NCI-H2227 (cell line): Measurements from ENCODE around the gene MBIP.
A peak's percentile ranks its signal among the peaks of the same experiment; 100 is the strongest.
"Not testable (repeated sequence)": the region's sequence is repeated elsewhere in the genome, so short reads cannot be mapped to it uniquely, and the experiment has no call there.

Experiments used
- DNase-seq: peaks from one replicate; lab custom pipeline; 2025; ENCODE audit not compliant: unreplicated experiment; lab: John Stamatoyannopoulos, UW

Gene MBIP, protein sequence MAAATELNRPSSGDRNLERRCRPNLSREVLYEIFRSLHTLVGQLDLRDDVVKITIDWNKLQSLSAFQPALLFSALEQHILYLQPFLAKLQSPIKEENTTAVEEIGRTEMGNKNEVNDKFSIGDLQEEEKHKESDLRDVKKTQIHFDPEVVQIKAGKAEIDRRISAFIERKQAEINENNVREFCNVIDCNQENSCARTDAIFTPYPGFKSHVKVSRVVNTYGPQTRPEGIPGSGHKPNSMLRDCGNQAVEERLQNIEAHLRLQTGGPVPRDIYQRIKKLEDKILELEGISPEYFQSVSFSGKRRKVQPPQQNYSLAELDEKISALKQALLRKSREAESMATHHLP

DNA sequence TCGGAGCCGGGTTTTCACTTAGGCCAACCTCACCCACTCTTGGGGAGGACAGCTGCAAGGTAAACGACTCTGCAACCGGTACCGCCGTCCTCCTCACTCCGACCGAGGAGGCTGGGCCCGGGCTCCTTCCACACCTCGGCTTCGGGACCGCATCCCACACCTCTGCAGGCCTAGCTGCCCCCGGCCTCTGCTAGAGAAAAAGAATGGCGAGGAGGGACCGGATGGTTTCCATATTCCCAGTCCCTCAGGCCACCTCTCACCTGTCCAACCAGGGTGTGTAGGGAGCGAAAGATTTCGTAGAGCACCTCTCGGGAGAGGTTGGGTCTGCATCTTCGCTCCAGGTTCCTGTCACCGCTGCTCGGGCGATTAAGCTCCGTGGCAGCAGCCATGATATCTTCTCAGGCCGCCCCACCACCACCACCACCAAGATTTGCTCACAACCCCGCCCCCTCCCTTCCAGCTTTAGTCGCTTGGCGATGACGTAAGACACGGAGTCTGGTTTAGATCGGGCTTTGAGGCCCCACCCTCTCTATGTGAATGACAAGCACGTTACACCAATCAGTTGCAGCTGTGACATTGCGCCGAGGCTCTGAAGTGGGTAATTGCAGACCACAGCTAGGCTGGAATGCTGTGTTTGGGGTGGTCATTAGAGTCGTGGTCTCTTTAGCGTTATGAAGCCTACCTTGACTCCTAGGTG lies at the start of gene MBIP:
Gene MBIP, minus strand, starts transcription at position 438 of the 697 bp plus-strand sequence. Its CDS starts 49 bp downstream, at position 389.
- DNase-seq = peak; percentile 97

DNA sequence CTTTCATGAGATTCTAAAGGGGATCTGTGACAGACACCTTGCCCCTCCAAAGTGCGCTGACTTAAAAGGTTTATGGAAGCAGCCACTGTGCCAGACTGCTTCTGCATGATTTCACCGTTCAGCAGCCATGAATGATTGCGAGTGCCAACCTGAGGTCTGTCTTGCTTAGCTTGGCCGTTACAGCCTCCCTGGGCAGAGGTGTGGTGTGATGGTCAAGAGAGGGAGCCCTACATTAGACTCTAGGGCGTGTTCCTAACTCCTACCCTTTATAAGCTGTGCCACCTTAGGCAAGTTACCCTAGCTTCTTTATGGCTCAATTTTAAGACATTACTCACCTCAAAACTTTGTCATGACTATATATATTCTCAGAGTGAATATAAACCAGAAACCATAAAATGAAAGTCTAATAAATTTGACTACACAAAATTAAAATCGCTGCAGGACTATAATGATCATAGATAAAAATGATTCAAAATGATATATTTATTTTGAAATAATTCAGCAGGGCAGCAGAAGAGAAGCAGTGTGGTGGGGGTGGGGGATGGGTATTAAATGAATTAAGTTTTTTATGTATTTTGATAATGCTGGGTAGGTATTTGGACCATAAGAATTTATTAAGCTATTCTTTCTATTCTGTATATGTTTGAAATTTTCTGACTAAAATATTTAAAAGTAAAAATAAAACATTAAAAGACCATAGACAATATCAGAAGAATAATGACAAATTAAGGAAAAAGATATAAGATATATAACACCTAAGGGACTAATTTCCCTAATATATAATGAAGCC lies 47.7 kb upstream of the MBIP start:
- no peak for DNase-seq

DNA sequence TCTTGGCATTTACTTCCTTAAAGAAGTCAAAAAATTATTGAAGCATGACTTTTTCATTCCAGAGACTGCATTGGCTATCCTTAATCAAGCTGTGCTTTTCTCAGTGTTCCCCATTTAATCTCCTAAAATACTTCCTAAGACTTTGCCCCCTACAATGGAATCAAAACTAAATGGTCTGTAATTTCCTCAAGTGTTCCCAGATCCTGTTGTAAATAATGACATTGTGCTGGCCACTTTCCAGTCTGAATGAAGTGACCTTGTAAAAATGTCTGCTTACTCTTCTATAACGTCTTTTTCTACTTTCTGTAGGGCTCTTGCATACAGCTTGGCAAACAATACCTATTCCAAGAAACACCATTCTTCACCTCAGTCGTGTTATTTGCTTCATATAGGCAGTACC lies 45.3 kb upstream of the MBIP start:
- DNase-seq = peak; percentile 8

DNA sequence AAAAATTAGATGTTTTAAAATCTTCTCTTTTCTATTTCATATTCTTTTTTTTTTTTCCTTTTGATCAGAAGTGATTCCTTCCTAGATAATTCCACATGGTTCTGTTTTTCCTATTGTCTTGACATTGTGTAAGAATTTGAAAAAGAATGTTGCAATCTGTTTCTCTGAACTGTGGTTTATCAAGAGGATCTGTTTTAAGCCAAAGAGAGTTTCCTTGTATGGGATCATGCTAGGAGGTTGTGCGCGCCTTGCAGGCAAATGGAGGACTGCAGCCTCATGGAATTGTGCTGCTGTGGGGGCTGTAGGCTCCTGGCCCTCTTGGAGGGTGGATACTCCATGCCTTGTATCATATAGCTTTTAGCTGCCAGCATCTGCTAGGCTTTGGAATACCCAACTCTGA lies 43.3 kb upstream of the MBIP start:
- DNase-seq = no peak

DNA sequence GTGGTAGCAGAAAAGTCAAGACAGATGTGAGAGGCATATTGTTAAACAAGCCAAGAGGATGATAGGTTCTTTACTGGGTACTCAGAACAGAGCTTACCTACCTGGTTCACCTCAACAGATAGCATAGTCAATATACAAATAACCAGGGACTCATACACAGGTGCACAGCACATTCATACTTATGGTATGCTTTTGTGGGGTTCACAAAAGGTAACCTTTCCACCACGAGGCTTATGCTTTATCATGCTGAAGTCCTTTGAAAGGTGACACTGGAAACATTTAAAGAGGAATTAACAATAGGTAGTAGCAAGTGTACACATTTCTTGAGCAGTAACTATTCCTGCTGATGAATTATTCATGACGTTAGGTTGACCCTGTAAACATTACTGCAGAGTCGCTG lies 42.2 kb upstream of the MBIP start:
- no peak for DNase-seq

DNA sequence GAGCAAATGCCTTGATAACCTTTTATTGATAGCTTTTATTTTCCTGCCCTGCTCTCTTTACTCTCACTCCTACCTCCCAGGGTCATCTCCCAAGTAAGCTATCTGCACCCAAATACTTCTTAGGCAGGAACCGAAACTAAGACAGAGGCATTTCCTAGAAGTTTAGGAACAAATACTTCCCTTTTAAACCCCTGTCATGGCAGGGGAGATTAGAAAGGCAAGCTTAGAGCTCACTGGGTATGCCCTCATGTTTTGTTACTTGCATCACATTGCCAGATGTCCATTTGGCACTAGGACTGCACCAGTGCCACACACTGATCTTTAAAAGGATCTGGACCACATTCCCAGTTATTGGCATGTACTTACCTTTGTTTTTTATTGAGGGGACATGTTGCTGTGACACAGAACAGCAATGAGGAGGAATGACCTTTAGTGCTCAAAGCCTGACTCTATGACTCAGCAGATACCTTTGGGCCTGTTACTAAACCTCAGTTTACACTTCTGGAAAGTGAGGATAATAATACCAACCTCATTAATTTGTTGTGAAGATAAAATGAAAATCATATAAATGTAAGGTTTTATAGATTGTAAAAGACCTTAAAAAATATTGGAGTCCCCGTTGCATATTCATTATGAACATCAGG lies 40.9 kb upstream of the MBIP start:
- DNase-seq = no peak

DNA sequence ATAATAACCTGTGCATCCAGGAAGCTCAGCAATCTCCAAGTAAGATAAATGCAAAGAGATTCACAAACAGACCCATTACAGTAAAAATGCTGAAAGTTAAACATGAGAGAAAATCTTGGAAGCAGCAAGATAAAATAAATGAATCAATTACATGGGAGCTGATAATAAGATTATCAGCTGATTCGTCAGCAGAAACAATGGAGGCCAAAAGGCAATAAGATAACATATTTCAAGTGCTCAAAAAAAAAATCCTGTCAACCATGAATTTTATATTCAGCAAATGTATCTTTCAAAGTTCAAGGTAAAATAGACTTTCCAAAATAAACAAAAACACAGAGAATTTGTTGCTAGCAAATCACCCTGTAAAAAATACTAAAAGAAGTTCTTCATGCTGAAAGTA lies 36.4 kb upstream of the MBIP start:
- DNase-seq = no peak

DNA sequence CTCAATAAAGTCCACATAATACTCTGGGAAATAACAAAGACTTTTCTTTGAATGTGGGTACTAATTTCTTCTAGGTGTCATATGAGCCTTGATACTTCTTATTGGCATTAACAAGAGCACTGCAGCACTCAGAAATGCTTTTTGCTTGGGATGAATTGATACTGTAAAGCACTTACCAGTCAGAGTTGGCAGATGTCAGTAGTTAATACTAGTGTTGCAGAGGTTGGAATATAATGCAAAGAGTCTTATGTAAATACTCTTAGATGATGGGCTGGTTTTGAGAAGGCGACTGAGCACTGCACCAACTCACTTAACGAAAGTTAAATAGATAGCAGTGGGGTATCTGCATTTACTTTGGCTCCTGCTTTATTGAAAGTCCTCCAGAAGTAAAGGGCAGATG lies 25.6 kb upstream of the MBIP start:
- peak; percentile 56 for DNase-seq

DNA sequence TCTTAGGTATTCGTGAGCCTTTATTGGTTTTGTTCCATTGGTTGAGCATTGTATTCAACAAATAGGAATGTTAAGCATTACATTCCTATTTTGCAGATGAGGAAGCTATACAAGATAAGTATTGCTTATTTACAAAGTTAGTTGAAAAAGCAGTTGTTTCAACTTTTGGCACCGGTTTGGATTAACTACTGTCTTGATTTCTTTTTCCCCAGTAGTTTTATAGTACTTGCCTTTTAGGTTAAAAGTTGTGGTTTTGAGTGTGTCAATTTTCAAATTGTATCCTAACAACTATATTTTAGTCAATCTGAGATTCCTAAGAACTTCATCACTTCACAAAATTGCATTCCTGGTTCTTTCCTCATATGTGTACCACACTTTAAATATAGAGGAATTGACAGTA lies 23.8 kb upstream of the MBIP start:
- DNase-seq = no peak

DNA sequence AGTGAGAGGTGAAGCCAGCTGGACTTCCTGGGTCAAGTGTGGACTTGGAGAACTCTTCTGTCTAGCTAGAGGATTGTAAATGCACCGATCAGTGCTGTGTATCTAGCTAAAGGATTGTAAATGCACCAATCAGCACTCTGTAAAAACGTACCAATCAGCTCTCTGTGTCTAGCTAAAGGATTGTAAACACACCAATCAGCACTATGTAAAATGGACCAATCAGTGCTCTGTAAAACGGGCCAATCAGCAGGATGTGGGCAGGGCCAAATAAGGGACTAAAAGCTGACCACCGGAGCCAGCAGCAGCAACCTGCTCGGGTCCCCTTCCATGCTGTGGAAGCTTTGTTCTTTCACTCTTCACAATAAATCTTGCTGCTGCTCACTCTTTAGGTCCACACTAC lies 21.4 kb upstream of the MBIP start:
- DNase-seq = not testable (repeated sequence)

DNA sequence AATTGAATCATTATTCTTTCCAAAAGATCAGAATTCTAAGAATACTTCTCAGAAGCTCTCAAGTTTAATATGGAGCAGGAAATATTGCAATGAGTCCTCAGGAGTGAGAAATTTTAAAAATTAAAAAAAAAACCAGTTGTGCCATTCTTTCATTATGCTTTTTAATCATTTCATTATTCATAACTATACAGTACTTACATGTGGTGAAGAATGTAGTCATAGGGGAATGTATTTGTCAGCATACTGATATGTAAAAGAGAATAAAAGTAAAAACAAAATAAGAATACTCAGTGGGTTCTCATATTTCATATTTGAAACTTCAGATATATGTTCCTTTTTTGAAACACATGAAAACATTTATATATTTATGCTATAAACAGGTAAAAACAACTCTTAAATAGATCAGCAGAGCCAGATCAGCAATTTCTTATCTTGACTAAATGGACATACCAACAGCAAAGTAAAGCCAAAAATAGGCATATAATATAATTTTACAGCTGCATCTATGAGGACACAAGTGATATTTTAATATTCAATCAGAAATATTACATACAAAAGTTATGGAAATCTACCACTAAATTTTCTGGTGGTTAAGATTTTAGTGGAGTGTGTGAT lies 19.9 kb upstream of the MBIP start:
- DNase-seq = no peak

DNA sequence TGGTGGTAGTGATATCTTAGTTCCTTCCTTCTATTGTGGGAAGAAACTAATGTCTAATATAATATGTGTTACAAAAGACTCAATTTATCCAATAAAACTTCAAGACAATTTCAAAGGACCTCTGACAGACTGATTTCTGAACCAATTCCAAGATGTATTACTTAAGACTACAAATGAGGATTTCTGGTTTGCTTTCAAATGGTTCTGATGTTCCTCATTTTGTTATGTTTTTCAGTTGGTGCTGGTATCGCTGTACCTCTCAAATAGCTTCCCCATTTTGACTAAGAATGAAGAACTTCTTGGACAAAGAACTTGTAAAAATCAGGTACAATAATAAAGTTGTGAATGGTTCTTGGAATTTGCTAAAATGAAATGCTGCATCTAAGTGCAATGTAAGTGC lies 19.4 kb upstream of the MBIP start:
- DNase-seq = no peak

DNA sequence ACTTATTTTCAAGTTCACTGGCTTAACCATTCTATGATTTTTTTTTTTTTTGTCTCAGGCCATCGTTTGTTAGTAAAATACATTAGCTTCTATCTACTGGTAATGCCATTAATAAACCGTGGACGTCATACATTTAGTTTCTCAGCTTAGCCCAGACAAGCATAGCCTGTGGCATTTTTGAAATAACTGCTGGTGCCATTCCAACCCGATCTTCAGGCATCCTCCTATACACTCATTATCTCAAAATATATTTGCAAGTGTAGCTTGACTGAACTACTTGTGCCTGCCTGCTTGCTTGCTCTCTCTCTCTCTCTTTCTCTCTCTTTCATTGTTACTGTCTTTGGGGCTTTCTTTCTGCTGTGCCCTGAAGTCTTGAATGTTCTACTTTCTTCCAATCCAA lies 12.7 kb upstream of the MBIP start:
- no peak for DNase-seq

DNA sequence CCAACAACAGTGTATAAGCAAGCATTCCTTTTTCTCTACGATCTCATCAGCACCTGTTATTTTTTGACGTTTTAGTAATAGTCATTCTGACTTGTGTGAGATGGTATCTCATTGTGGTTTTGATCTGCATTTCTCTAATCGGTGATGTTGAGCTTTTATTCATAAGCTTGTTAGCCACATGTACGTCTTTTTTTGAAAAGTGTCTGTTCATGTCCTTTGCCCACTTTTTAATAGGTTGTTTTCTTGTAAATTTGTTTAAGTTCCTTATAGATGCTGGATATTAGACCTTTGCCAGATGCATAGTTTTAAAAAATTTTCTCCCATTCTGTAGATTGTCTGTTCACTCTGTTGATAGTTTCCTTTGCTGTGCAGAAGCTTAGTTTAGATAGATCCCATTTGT lies 7.1 kb upstream of the MBIP start:
- not testable (repeated sequence) for DNase-seq

DNA sequence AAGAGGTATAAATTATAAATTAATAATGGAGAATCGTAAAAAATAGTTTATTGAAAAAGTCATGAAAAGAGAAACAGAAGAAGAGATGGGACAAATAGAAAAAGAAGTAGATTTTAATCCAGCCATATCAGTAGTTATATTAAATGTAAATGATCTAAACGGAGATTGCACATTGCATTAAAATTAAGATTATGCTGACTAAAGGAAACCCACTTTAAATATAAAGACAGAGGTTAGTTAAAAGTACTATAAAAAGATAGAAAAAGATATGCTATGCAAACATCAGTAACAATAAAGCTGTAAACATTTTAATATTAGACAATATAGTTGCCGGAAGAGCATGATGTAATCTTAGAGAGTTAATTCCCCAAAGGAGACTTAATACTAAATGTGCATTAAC lies 5.4 kb upstream of the MBIP start:
- DNase-seq = no peak

DNA sequence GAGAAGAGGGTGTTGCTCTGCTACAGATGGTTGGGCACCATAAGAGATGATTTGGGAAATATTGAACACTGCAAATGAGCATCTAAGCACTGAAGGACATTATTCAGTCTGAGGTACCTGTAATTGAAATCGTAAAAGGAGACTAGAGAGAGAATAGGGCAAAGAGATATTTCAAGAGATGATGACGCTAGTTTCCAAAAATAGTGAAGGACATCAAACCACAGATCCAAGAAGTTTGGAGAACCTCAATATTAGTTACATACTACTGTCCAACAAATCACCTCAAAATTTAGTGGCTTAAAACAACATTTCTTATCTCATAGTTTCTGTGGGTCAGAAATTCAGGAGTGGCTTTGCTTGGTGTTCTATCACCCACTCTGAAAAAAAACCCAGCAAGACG lies 4.5 kb upstream of the MBIP start:
- no peak for DNase-seq

DNA sequence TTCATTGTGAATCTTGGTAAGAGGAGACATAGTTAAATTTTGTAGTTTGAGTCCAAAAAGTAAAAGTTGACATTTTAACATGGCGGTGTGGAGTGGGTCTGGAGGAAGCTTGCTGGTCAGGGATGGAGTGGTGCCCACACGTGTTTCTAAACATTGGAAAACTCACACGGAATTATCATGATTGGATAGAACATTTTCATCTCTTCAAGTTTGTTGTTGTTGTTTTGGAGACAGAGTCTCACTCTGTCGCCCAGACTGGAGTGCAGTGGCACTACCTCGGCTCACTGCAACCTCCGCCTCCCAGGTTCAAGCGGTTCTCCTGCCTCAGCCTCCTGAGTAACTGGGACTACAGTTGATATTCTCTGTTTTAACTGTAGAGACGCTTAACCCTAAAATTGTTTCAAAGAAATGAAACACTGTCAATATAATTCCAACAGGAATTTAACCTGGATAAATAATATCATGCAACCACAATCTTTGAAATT lies 502 bp upstream of the MBIP start:
- DNase-seq = no peak

DNA sequence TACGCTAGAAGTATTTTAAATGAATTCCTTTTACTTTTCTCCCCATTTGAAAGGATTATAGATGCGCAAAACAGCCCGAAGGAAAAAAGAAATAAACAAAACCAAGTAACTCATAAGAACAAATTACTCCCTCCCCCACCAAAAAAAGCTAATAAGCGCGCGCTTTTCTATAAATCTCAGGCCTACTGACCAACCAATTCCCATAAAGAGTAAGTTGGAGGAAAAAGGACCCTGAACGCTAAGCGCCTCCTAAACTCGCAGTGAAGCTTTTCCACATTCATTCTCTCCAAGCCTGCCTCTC lies 588 bp downstream of the MBIP start:
- no peak for DNase-seq

DNA sequence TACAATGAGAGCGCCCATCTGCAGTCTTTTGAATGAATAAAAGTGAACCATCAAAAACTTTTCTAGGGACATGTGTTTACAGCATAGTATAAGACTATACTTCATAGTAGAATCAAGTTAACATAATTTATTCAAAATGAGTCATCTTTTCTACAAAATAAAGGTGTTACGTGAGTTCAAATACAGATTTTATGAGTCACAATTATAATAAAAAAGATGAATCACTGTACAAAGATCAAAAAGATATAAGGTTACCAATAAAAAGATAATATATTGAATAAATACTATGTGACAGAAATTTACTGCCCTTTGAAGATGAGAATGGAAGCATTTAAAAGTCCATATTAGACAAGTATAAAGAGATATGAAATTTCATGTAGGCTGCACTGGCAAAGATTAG lies 2.8 kb downstream of the MBIP start:
- DNase-seq = no peak

DNA sequence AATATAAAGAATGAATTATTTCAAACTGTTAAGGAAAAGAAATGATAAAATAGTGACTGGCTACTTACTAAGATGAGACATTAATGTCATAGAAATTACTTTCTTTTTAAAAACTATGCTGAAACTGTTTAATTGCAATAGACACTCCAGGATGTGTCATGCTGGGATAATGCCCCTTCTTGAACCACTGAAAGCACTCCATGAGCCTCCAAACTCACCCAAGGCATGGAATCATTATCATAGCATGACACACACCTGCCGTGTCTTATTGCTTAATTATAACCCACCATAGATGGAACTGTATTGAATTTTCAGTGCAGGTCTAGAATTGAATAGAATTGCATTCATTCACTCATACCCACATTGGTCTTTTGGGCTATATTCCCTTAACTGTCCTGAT lies 4.3 kb downstream of the MBIP start:
- peak; percentile 55 for DNase-seq
